Smooth muscle cell (in vitro differentiated cells): ENCODE results near the gene KIF26B. TPM values are rescaled to one million over a fixed set of nuclear protein-coding genes. Genes with fewer than 3 reads are reported as not detected.

Experiments
- DNase-seq: peaks from one replicate; lab custom pipeline; 2025; ENCODE audit not compliant: unreplicated experiment; lab: John Stamatoyannopoulos, UW
- H2AFZ ChIP-seq: fragments of 200-600 bp; sonication (generic); 2 replicates; pipeline ENCODE4 v1.6.0; 2016; ENCODE audit warnings: antibody characterized with exemption, low read depth, mild to moderate bottlenecking
- H3F3A ChIP-seq: fragments of 200-600 bp; sonication (generic); 2 replicates; pipeline ENCODE4 v1.6.0; 2017; ENCODE audit warnings: antibody characterized with exemption, low read depth
- H3K27ac ChIP-seq: fragments of 200-600 bp; sonication (generic); 2 replicates; pipeline ENCODE4 v1.5.1; 2016; ENCODE audit warnings: low read depth, mild to moderate bottlenecking
- H3K27me3 ChIP-seq: fragments of 200-600 bp; sonication (generic); 2 replicates; pipeline ENCODE4 v1.6.1; 2016; ENCODE audit warnings: low read depth, mild to moderate bottlenecking
- H3K36me3 ChIP-seq: fragments of 200-600 bp; sonication (generic); 2 replicates; pipeline ENCODE4 v1.5.1; 2016; ENCODE audit warnings: low read depth
- H3K4me1 ChIP-seq: fragments of 200-600 bp; sonication (generic); 2 replicates; pipeline ENCODE4 v1.5.1; 2016; ENCODE audit warnings: low read depth
- H3K4me2 ChIP-seq: fragments of 200-600 bp; sonication (generic); 2 replicates; pipeline ENCODE4 v1.6.0; 2016; ENCODE audit warnings: mild to moderate bottlenecking
- H3K4me3 ChIP-seq: fragments of 200-600 bp; sonication (generic); 2 replicates; pipeline ENCODE4 v1.5.1; 2016; ENCODE audit warnings: mild to moderate bottlenecking
- H3K79me2 ChIP-seq: fragments of 200-600 bp; sonication (generic); 2 replicates; pipeline ENCODE4 v1.6.0; 2016; ENCODE audit warnings: low read depth, mild to moderate bottlenecking
- H3K9ac ChIP-seq: fragments of 200-600 bp; sonication (generic); 2 replicates; pipeline ENCODE4 v1.6.0; 2016; ENCODE audit warnings: low read depth
- H3K9me3 ChIP-seq: fragments of 200-600 bp; sonication (generic); replicated peaks from 2 replicates; pipeline ENCODE4 v1.5.1; 2016; ENCODE audit warnings: low read depth
- H4K20me1 ChIP-seq: fragments of 200-600 bp; sonication (generic); 2 replicates; pipeline ENCODE4 v1.6.0; 2016; ENCODE audit warnings: low read depth
- CTCF ChIP-seq: fragments of 200-600 bp; sonication (generic); IDR thresholded peaks from 2 replicates; pipeline ENCODE4 v1.5.1; 2017; ENCODE audit warnings: borderline replicate concordance, mild to moderate bottlenecking, antibody characterized with exemption; ENCODE audit not compliant: insufficient read depth, poor library complexity, severe bottlenecking
- WGBS: methylation state at CpG from one replicate; pipeline ENCODE4 v1.1.7; 2016; ENCODE audit warnings: low lambda C conversion rate; 5-methylcytosine and 5-hydroxymethylcytosine counted together
- polyA plus RNA-seq: library from polyadenylated mRNA; unstranded; fragments of >200 nt; fragmentation: Nextera tagmentation; extraction: Ambion mirVana; gene quantifications from 2 replicates; pipeline ENCODE4 v1.2.1, GENCODE V29; 2016
- total RNA-seq: library from RNA; depleted of rRNA; stranded (reverse); fragments of >200 nt; gene quantifications from 2 replicates; pipeline ENCODE4 v1.2.3, GENCODE V29; 2014

Gene KIF26B
- total and polyA plus RNA-seq, 2 experiments from 2014 or later, result 24.9 to 43.3 TPM

- no peak overlapping the region for H3K4me3 ChIP-seq
- H3K9me3 ChIP-seq, result no peaks in the 10 kb centered on the region
- H3K4me2 ChIP-seq, result no peak overlapping the region
- no peaks in the 10 kb centered on the region for H3K27me3 ChIP-seq
- no peak for TF ChIP-seq CTCF
- H3K27ac ChIP-seq, result no peak overlapping the region
- H3F3A ChIP-seq, result no peaks in the 10 kb centered on the region
- H3K79me2 ChIP-seq, result no peaks in the 10 kb centered on the region
- H3K4me1 ChIP-seq, result no peaks in the 10 kb centered on the region
- 63% methylated on average over 9 of the region's 9 CpGs for WGBS
- no peak for DNase-seq
- H3K9ac ChIP-seq, result no peak overlapping the region
- H3K36me3 ChIP-seq, result no peaks in the 10 kb centered on the region
- H2AFZ ChIP-seq, result no peak overlapping the region
- H4K20me1 ChIP-seq, result no peaks in the 10 kb centered on the region
Measured at GRCh38 chr1:245131026-245131393, 23.8 kb upstream of the KIF26B start.

DNA sequence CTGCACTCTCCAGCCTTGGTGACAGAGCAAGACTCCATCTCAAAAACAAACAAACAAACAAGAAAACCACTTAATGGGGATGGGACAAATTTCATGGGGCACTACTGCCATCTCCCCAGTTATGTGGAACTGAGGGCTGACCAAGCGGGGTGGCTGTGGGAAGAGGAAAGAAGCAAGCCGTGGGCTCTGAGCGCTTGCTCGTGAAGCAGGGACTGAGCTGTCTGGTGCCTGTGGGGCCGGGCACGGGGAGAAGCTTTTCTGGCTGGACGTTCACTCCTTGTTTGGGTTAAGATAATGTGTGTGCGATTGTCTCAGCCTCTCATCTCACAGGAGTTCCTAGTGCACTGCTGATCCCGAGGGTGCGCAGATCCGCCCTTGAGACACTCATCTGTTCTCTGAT, 22.0 kb upstream of the KIF26B start:
- Histone ChIP-seq H3F3A (no peaks in the 10 kb centered on the region), H3K79me2 (no peaks in the 10 kb centered on the region), H4K20me1 (no peaks in the 10 kb centered on the region), H2AFZ (no peak overlapping the region), H3K27ac (no peak overlapping the region), H3K4me2 (no peak overlapping the region), H3K9me3 (no peaks in the 10 kb centered on the region), H3K9ac (no peak overlapping the region), H3K27me3 (no peaks in the 10 kb centered on the region), H3K4me1 (no peaks in the 10 kb centered on the region), H3K36me3 (no peaks in the 10 kb centered on the region), H3K4me3 (no peak overlapping the region)
- no peak for DNase-seq
- 91% methylated on average over 11 of the region's 11 CpGs for WGBS
- no peak for TF ChIP-seq CTCF

- Histone ChIP-seq H3K79me2 (no peaks in the 10 kb centered on the region), H3K9ac (no peak overlapping the region), H4K20me1 (no peaks in the 10 kb centered on the region), H3K4me3 (no peak overlapping the region), H3K36me3 (no peaks in the 10 kb centered on the region), H3F3A (no peaks in the 10 kb centered on the region), H3K27ac (no peak overlapping the region), H3K4me1 (no peaks in the 10 kb centered on the region), H3K9me3 (no peaks in the 10 kb centered on the region), H2AFZ (no peak overlapping the region), H3K27me3 (no peaks in the 10 kb centered on the region), H3K4me2 (no peak overlapping the region)
- no peak for TF ChIP-seq CTCF
- WGBS, result 81% methylated on average over 17 of the region's 17 CpGs
- no peak for DNase-seq
Measured at GRCh38 chr1:245133995-245134715, 20.6 kb upstream of the KIF26B start.
